OCI-LY3 (cell line): ENCODE measurements around the gene KIAA1671.

Experiments used
- EZH2phosphoT487 ChIP-seq: fragments of 200-600 bp; shearing (Covaris generic); IDR thresholded peaks from 2 replicates; pipeline ENCODE4 v1.6.1; 2018; ENCODE audit warnings: antibody characterized with exemption, mixed run types, low read depth
- TF ChIP-seq, protein P1 (sequence below): fragments of 200-600, 300-600 bp; sonication (generic); IDR thresholded peaks from 2 replicates; pipeline ENCODE4 v1.5.1; 2014; ENCODE audit warnings: antibody characterized with exemption, low read length, low read depth

DNA sequence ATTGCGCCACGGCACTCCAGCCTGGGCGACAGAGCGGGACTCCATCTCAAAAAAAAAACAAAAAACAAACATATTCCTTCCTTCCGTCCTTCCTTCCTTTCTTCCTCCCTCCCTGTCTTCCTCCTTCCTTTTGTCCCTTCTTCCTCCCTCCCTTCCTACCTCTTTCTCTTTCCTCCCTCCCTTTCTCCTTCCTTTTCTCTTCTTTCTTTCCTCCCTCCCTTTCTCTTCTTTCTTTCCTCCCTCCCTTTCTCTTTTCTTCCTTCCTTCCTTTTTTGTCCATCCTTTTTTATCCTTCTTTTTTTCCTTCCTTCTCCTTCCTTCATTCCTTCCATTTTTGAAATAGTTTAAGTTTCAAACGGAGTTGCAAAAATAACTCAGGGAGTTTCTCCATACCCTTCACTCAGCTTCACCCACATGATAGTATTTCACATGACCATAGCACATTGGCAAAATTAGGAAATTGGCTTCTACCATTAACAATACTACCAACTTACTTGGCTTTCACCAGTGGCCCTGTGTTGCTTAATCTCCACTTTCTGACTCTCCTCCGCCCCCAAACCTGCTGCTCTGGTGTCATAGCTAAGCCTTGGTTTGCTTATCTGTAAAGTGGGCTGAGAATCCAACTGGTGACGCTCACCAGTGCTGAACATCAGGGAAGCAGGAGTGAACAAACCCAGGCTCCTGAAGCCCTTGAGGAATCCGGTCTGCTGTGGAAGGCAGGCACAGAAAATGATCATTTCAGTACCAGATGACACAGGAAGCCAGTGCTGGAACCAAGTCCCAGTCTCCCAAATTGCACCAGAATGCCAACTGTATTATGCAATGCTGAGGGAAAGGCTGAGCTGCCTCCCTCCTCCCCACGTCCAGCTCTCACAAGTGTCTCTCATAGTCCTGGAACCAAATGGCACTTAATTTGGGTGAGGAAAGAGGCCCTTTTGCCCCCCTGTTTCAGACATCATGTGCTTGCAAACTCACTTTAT lies 229.9 kb downstream of the KIAA1671 start:
- TF ChIP-seq, protein P1, sequence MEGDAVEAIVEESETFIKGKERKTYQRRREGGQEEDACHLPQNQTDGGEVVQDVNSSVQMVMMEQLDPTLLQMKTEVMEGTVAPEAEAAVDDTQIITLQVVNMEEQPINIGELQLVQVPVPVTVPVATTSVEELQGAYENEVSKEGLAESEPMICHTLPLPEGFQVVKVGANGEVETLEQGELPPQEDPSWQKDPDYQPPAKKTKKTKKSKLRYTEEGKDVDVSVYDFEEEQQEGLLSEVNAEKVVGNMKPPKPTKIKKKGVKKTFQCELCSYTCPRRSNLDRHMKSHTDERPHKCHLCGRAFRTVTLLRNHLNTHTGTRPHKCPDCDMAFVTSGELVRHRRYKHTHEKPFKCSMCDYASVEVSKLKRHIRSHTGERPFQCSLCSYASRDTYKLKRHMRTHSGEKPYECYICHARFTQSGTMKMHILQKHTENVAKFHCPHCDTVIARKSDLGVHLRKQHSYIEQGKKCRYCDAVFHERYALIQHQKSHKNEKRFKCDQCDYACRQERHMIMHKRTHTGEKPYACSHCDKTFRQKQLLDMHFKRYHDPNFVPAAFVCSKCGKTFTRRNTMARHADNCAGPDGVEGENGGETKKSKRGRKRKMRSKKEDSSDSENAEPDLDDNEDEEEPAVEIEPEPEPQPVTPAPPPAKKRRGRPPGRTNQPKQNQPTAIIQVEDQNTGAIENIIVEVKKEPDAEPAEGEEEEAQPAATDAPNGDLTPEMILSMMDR = no peak
- no peak for TF ChIP-seq EZH2phosphoT487
